Ectodermal cell (in vitro differentiated cells): ENCODE data around the gene NAT8. TPM values are rescaled to one million over a fixed set of nuclear protein-coding genes. Genes with fewer than 3 reads are reported as not detected.
"Not testable (repeated sequence)": the region's sequence is repeated elsewhere in the genome, so short reads cannot be mapped to it uniquely, and the experiment has no call there.

ENCODE experiments used
- H3K27ac ChIP-seq: 2 replicates; pipeline ENCODE4 v1.7.0; 2013; ENCODE audit warnings: mild to moderate bottlenecking, low read depth, low read length; ENCODE audit not compliant: insufficient read depth, poor library complexity, severe bottlenecking
- H3K27me3 ChIP-seq: 2 replicates; pipeline ENCODE4 v1.7.0; 2013; ENCODE audit warnings: mild to moderate bottlenecking, low read length; ENCODE audit not compliant: insufficient read depth, control insufficient read depth, poor library complexity, severe bottlenecking
- H3K36me3 ChIP-seq: one replicate; pipeline ENCODE4 v1.7.0; 2013; ENCODE audit warnings: low read length; ENCODE audit not compliant: control insufficient read depth, insufficient read depth
- H3K4me1 ChIP-seq: one replicate; pipeline ENCODE4 v1.7.0; 2013; ENCODE audit warnings: low read length; ENCODE audit not compliant: control insufficient read depth, insufficient read depth
- H3K4me3 ChIP-seq: 2 replicates; pipeline ENCODE4 v1.7.0; 2013; ENCODE audit warnings: low read depth, low read length, control low read depth; ENCODE audit not compliant: insufficient read depth
- H3K9me3 ChIP-seq: 2 replicates; pipeline ENCODE4 v1.7.0; 2013; ENCODE audit warnings: mild to moderate bottlenecking, low read length, moderate library complexity; ENCODE audit not compliant: control insufficient read depth
- WGBS, 2 experiments: methylation state at CpG; one replicate each; pipeline ENCODE4 v1.1.7; 2013; ENCODE audit warnings: missing lambda C conversion rate in 2 of 2; 5-methylcytosine and 5-hydroxymethylcytosine counted together
- polyA plus RNA-seq, 4 experiments: library from polyadenylated mRNA; stranded (reverse); fragments of 50-300 nt; gene quantifications; one replicate each; pipeline ENCODE4 v1.2.3, GENCODE V29; 2013

The NAT8 gene, protein sequence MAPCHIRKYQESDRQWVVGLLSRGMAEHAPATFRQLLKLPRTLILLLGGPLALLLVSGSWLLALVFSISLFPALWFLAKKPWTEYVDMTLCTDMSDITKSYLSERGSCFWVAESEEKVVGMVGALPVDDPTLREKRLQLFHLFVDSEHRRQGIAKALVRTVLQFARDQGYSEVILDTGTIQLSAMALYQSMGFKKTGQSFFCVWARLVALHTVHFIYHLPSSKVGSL
- polyA plus RNA-seq (2013, experiment 1 of 4): not detected
- not detected for polyA plus RNA-seq (2013, experiment 2 of 4)
- not detected for polyA plus RNA-seq (2013, experiment 3 of 4)
- polyA plus RNA-seq (2013, experiment 4 of 4): not detected

DNA sequence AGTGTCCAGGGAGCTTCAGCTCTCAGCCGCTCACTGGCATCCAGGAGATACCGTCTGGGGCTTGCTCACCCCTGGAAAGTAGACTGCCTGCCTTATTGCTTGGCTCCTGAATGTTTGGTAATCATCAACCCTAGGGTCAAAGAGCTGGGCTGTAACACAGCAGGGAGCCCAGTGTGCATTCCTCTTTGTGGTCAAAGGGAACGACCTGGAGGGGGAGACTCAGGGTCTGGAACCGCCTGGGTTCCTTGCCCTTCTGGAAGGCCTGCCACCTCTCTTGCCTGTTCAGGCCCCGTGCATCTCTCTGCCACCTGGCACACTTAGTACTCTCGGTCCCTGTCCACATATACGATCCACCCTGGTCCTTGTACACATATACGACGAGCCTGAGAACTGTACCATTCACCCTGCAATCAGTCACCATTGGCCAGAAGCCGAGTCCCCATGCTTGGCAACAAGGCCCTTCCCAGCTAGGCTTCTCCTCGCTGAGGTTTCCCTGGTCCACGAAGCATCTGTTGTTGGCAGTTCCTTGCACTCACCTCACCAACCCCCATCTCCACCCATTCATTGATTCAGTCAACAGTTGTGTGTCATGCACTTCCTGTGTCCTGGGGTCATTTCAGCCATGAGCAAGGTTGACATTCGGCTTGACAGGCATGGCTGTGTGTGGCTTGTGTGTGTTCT is at the start of gene NAT8:
Gene NAT8 (minus strand): TSS at position 85 of the 681 bp plus-strand sequence. CDS start 794 bp downstream, outside the sequence.
- 85 to 87% methylated on average over 13 of the region's 13 CpGs for WGBS, 2 experiments
- no peak within 1 kb of the TSS for H3K4me3 ChIP-seq
- H3K9me3 ChIP-seq: no peaks in the 10 kb centered on the region
- no peaks in the 10 kb centered on the region for H3K27me3 ChIP-seq
- H3K36me3 ChIP-seq: no peaks in the 10 kb centered on the region
- H3K27ac ChIP-seq: no peak within 1 kb of the TSS
- H3K4me1 ChIP-seq: no peaks in the 10 kb centered on the region

DNA sequence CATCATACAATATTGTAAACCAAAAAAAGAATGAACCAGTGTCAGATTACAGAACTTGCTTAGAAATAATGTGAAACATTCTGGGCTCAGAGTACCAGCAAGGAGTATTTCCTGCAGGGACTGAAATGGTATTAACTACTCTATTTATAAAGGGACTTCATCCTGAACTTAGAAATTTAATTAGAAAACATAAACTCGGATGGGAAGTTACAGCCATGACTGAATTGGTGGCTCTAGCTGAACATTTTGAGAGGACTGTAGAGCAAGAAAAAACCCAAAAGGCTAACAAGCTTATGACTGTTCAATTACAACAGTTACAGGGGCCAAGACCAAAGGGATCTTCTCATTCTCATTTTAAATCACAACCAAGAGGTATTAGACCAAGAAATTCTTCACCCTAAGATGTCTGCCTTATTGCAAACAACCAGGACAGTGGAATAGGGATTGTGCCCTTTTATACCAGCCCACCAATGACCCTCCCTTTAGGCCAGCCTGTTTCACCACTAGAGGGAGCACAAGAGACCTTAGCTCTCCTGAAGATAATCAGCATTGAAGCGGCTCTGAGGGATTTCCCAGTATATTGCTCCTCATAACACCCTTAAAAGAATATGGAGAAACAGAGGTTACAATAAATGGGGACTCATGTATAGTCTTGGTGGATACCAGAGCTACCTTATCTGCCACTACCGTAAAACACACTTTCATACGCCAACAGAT is 48.3 kb upstream of the NAT8 start:
- H3K9me3 ChIP-seq, H3K4me1 ChIP-seq, H3K27ac ChIP-seq, H3K36me3 ChIP-seq, H3K4me3 ChIP-seq: not testable (repeated sequence)
- WGBS, 2 experiments: 51% methylated on average over 3 of the region's 4 CpGs; no CpG with 5 or more reads in 1 of the 2 experiments
- H3K27me3 ChIP-seq: peaks cover 11% of the 10 kb centered on the region

DNA sequence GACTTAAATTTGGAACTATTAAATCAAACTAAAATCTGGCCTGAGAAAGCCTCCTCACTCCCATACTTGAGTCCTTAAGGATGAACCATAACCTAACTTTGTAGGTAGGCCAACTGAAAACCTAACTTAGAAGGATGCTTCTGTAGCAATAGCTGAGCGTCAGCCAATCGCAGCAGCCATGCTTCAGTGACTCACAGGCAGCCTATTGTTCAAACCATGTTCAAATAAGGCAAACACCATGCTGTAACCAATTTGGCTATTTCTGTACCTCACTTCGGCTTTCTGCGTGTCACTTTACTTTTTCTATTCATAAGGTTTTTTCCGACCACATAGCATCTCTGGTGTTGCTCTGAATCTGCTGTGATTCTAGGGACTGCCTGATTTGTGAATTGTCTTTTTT is 46.3 kb upstream of the NAT8 start:
- 90 to 98% methylated on average over 5 of the region's 5 CpGs for WGBS, 2 experiments
- H3K27ac ChIP-seq, H3K9me3 ChIP-seq, H3K4me3 ChIP-seq, H3K36me3 ChIP-seq, H3K27me3 ChIP-seq, H3K4me1 ChIP-seq: not testable (repeated sequence)

DNA sequence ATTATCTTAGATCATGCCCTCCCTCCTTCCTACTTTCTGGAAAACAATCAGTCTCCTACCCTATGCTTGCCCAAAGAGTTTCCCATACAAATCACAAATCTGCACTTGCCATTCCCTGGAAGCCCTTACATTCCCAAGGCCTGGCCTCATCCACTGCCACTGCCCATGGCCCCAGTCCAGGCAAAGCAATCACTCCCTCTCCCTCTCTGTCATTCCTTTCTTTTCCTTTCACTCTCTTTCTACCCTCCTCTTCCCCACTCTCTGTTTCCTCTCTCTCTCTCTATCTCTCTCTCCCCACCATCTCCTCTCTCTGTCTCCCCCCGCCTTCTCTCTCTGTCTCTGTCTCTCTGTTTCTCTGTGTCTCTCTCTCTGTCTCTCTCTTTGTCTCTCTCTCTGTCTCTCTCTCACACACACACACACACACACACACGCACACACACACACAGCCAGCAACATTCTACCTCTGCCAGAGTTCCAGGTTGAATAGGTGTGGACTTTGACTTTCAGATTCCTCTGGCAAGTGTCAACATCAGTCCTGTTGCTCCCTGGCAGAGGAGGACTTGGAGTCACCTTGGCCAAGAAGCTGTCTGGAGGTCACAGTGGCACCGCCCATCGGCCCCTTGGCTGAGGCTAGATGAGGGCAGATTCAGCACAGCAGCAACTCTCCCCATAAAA is 43.7 kb upstream of the NAT8 start:
- H3K36me3 ChIP-seq: no peaks in the 10 kb centered on the region
- no peaks in the 10 kb centered on the region for H3K27me3 ChIP-seq
- WGBS, 2 experiments: 83 to 90% methylated on average over 4 of the region's 4 CpGs
- no peaks in the 10 kb centered on the region for H3K9me3 ChIP-seq
- no peak overlapping the region for H3K27ac ChIP-seq
- no peak overlapping the region for H3K4me3 ChIP-seq
- no peaks in the 10 kb centered on the region for H3K4me1 ChIP-seq

DNA sequence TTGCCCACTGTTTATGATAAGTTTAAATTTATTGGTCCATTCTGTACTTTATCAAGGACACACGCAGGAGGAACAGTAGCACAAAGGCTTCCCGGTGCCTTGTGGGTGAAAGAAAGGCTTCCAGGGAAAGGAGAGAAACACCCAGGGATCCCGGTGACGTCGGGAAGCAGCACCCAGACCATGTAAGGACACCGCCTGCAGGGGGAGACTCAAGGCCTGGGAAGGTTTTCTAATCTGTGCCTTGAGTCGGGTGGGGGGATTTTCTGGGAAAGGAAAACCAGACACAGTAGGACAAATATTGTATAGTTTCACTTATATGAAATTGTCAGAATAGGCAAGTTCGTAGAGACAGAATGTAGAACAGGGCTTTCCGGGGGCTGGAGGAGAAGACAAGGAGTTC is 42.7 kb upstream of the NAT8 start:
- H3K4me1 ChIP-seq, H3K27me3 ChIP-seq, H3K36me3 ChIP-seq, H3K27ac ChIP-seq, H3K4me3 ChIP-seq, H3K9me3 ChIP-seq: not testable (repeated sequence)
- WGBS, 2 experiments: 62 to 65% methylated on average over 5 of the region's 9 CpGs

DNA sequence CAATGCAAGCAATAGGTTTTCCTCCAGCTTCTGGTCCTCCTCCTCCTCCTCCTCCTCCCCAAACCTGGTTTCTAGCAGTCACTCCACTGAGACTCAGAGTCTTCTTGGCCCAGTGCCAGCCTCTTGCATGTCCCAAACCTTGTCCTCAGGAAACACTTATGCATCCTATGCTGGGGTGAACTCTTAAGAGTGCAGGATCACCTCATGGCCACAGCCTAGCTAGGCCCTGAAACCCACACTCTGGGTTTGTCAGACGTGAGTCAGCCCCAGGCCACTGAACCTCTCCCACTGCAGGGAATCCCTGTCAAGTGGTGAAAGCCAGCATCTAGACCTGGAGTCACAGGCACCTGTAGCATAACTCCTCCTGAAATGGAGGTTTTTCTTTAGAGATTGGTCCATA is 42.1 kb upstream of the NAT8 start:
- H3K9me3 ChIP-seq, H3K4me3 ChIP-seq, H3K27ac ChIP-seq, H3K36me3 ChIP-seq, H3K4me1 ChIP-seq, H3K27me3 ChIP-seq: not testable (repeated sequence)
- 64 to 84% methylated on average over 1 of the region's 1 CpG for WGBS, 2 experiments

DNA sequence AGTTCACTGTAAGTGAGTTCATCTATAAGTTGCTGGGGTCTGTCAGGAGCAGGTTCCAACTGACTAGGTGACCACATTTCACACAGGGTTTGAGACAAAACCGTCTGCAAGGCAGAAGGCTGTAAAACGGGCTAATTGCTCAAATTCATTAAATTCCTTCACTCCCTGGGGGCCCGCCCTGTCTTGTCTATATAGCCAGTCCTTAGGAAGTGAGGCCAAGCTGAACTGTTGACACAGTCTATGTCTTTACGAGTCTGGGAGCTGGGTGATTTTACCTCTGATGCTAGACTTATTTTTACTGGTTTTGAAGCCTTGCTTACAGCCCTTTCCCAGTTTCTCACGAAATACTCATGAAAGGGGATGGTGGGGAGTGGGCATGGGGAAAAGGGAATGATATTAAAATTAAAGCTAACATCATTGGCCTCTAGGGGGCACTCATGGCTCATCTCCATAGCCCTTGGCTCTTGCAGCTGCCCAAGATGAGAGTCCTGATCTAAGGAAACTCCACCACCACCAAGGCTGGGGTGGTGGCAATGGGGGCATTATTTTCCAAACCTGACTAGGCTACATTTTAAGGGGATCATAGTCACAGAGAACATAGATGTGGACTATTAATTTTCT is 37.8 kb upstream of the NAT8 start:
- 31 to 45% methylated on average over 5 of the region's 5 CpGs for WGBS, 2 experiments
- H3K9me3 ChIP-seq, H3K36me3 ChIP-seq, H3K27me3 ChIP-seq, H3K27ac ChIP-seq, H3K4me1 ChIP-seq, H3K4me3 ChIP-seq: not testable (repeated sequence)

DNA sequence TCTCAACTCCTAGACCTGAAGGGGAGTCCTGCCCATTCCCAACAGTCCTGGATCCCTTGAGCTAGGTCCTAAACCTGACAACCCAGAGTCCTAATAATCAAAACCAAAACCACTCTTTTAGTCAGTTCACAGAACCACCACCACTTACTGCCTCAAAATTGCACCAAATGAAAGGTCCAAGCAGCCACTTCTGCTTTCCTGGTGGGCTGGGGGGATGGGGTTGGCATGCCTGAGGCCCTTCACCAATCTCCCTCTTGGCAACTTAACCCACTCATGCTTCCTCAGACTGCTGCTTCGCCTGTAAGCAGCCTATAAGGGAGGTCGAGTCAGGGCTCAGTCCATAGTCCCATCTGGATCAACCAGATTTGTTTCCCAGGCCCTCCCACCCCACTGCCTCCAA is 37.0 kb upstream of the NAT8 start:
- WGBS, 2 experiments: 82% methylated on average over 2 of the region's 2 CpGs
- not testable (repeated sequence) for H3K4me1 ChIP-seq, H3K27me3 ChIP-seq, H3K27ac ChIP-seq, H3K9me3 ChIP-seq, H3K36me3 ChIP-seq, H3K4me3 ChIP-seq

DNA sequence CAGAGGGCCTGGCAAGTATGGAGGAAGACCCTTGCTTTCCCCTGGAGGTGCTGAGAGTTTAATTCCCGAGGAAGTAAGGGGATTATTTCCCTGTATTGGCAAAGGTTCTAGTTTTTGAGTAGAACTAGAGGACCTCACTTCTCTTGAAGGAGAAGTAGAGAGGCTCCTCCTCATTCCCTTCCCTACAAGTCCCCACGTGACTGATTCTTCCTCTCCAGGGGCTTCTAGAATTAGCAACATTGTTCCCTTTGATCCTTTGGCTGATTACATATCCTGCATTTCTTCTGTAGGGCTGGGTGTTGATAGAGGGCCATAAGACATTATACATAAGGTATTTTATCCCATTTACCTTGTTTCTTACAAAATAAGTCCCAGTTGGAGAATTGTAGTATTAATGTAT is 35.8 kb upstream of the NAT8 start:
- not testable (repeated sequence) for H3K27ac ChIP-seq, H3K27me3 ChIP-seq, H3K4me3 ChIP-seq, H3K4me1 ChIP-seq, H3K9me3 ChIP-seq, H3K36me3 ChIP-seq
- 79 to 88% methylated on average over 2 of the region's 2 CpGs for WGBS, 2 experiments

DNA sequence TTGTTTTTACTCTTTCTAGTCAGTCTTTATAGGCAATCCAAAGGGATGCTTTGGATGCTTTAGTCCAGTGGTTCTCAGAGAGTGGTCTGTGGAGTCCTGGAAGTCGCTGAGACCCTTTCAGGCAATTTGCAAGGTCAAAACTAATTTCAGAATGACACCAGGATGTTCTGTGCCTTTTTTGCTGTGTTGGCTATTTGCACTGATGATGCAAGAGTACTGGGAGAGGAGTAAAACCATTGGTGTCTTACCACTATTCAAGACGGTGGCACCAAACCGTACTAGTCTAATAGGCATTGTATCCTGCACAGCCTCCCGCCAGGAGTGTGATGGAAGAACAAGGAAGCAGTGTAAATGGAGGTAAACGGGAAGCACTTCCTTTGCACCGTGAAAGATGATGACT is 34.0 kb upstream of the NAT8 start:
- not testable (repeated sequence) for H3K4me1 ChIP-seq, H3K27me3 ChIP-seq, H3K9me3 ChIP-seq, H3K36me3 ChIP-seq, H3K27ac ChIP-seq, H3K4me3 ChIP-seq
- 88 to 90% methylated on average over 6 of the region's 6 CpGs for WGBS, 2 experiments
